HEK293T (cell line): Measurements from ENCODE around the gene TAS2R31.

Source experiments
- ARNT ChIP-seq: fragments of 450-650 bp; IDR thresholded peaks from 2 replicates; pipeline ENCODE4 v1.6.1; 2017; ENCODE audit warnings: mild to moderate bottlenecking
- FOXA1 ChIP-seq: fragments of 450-650 bp; IDR thresholded peaks from 2 replicates; pipeline ENCODE4 v1.6.1; 2016; ENCODE audit warnings: mild to moderate bottlenecking
- FOXM1 ChIP-seq: fragments of 450-650 bp; IDR thresholded peaks from 2 replicates; pipeline ENCODE4 v1.6.1; 2017; ENCODE audit warnings: mild to moderate bottlenecking, borderline replicate concordance
- LEF1 ChIP-seq: fragments of 450-650 bp; IDR thresholded peaks from 2 replicates; pipeline ENCODE4 v1.6.1; 2017; ENCODE audit warnings: mild to moderate bottlenecking, borderline replicate concordance
- SP1 ChIP-seq: fragments of 450-650 bp; IDR thresholded peaks from 2 replicates; pipeline ENCODE4 v1.6.1; 2017
- TF ChIP-seq, protein P1 (sequence below): fragments of 450-650 bp; IDR thresholded peaks from 2 replicates; pipeline ENCODE4 v1.6.1; 2016

DNA sequence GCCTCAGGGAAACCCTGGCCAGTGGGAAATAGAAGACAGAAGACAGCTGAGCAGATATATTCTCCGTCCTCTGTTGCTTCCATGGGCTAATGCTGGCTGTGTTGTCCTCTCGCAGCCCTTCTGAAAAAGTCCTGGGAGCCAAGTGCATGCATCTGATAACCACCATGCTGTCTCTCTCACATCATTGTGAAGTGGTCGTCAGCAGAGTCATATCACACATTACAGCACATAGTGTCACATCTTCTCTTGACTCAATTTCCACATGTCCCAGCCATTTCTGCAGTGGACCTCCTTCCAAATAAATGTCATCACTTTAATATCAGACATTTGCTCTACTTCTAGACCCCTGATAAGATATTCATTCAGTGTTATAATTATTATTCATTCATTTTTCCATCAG, 36.9 kb downstream of the TAS2R31 start:
- TF ChIP-seq FOXA1, result no peak
- TF ChIP-seq, protein P1, sequence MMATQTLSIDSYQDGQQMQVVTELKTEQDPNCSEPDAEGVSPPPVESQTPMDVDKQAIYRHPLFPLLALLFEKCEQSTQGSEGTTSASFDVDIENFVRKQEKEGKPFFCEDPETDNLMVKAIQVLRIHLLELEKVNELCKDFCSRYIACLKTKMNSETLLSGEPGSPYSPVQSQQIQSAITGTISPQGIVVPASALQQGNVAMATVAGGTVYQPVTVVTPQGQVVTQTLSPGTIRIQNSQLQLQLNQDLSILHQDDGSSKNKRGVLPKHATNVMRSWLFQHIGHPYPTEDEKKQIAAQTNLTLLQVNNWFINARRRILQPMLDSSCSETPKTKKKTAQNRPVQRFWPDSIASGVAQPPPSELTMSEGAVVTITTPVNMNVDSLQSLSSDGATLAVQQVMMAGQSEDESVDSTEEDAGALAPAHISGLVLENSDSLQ, result no peak
- no peak for TF ChIP-seq LEF1
- no peak for TF ChIP-seq FOXM1
- no peak for TF ChIP-seq SP1
- no peak for TF ChIP-seq ARNT
